ENCODE data around the gene FCAMR.
"Not testable (repeated sequence)": the region's sequence is repeated elsewhere in the genome, so short reads cannot be mapped to it uniquely, and the experiment has no call there.

FCAMR gene

GRCh38 chr1:206937425-206937824, 32.8 kb downstream of the FCAMR start:
- in situ Hi-C loops (cut with HindIII; ENCODE audit: low sequenced_read_pairs): no loop called here

- in situ Hi-C loops (cut with HindIII; ENCODE audit: low sequenced_read_pairs): no loop called here
These were observed 34.7 kb downstream of the FCAMR start for GRCh38 chr1:206935491-206936067.

- in situ Hi-C loops (cut with HindIII; ENCODE audit: low sequenced_read_pairs): no loop called here
These were observed 36.8 kb downstream of the FCAMR start for GRCh38 chr1:206933333-206933945.

- in situ Hi-C loops (cut with HindIII; ENCODE audit: low sequenced_read_pairs): no loop called here
These were observed 38.1 kb downstream of the FCAMR start for GRCh38 chr1:206932177-206932576.

GRCh38 chr1:206931709-206932108, 38.6 kb downstream of the FCAMR start:
- in situ Hi-C loops (cut with HindIII; ENCODE audit: low sequenced_read_pairs): no loop called here

GRCh38 chr1:206930210-206930798, 40.0 kb downstream of the FCAMR start:
- in situ Hi-C loops (cut with HindIII; ENCODE audit: low sequenced_read_pairs): no loop called here

GRCh38 chr1:206929524-206929923, 40.7 kb downstream of the FCAMR start:
- in situ Hi-C loops (cut with HindIII; ENCODE audit: low sequenced_read_pairs): no loop called here

- in situ Hi-C loops (cut with HindIII; ENCODE audit: low sequenced_read_pairs): no loop called here
These were observed 44.0 kb downstream of the FCAMR start for GRCh38 chr1:206926286-206926685.

- in situ Hi-C loops (cut with HindIII; ENCODE audit: low sequenced_read_pairs): no loop called here
These were observed 45.0 kb downstream of the FCAMR start for GRCh38 chr1:206925106-206925736.

- in situ Hi-C loops (cut with HindIII; ENCODE audit: low sequenced_read_pairs): no loop called here
These were observed 45.6 kb downstream of the FCAMR start for GRCh38 chr1:206924592-206925105.

GRCh38 chr1:206923961-206924557, 46.2 kb downstream of the FCAMR start:
- in situ Hi-C loops (cut with HindIII; ENCODE audit: low sequenced_read_pairs): not testable (repeated sequence)

GRCh38 chr1:206923009-206923960, 47.0 kb downstream of the FCAMR start:
- in situ Hi-C loops (cut with HindIII; ENCODE audit: low sequenced_read_pairs): no loop called here

GRCh38 chr1:206922524-206922923, 47.7 kb downstream of the FCAMR start:
- in situ Hi-C loops (cut with HindIII; ENCODE audit: low sequenced_read_pairs): no loop called here

GRCh38 chr1:206921772-206922265, 48.4 kb downstream of the FCAMR start, which contains the start of gene FCMR:
FCMR (minus strand) TSS chr1:206921941; CDS start chr1:206921854, 87 bp downstream.
- in situ Hi-C loops (cut with HindIII; ENCODE audit: low sequenced_read_pairs): no loop called here

GRCh38 chr1:206918076-206918475, 52.2 kb downstream of the FCAMR start:
- in situ Hi-C loops (cut with HindIII; ENCODE audit: low sequenced_read_pairs): loop anchor here (5.0 kb wide), 2 partner anchors 64 to 104 kb away; no protein-coding TSS in a partner anchor

- in situ Hi-C loops (cut with HindIII; ENCODE audit: low sequenced_read_pairs): loop anchor here (5.0 kb wide), 2 partner anchors 66 to 106 kb away; no protein-coding TSS in a partner anchor
These were observed 54.1 kb downstream of the FCAMR start for GRCh38 chr1:206916000-206916709.

- in situ Hi-C loops (cut with HindIII; ENCODE audit: low sequenced_read_pairs): loop anchor here (5.0 kb wide), 2 partner anchors 67 to 107 kb away; no protein-coding TSS in a partner anchor
These were observed 55.1 kb downstream of the FCAMR start for GRCh38 chr1:206915030-206915735.

GRCh38 chr1:206913766-206914537, 56.3 kb downstream of the FCAMR start:
- in situ Hi-C loops (cut with HindIII; ENCODE audit: low sequenced_read_pairs): no loop called here
